Lower lobe of right lung (tissue), 2 donors: Measurements from ENCODE around the gene EPGN. TPM values are rescaled to one million over a fixed set of nuclear protein-coding genes. Genes with fewer than 3 reads are reported as not detected.

Experiments used
- ATAC-seq, 2 donors: fragments of 200-7000 bp; cut with Tn5 transposase; one replicate each; pipeline ENCODE4 v1.9.1; 2020 to 2022; ENCODE audit warnings: mild to moderate bottlenecking in 2 of 2, moderate library complexity in 2 of 2
- DNase-seq: peaks from one replicate; pipeline ENCODE4 v3.0.0-alpha.2; 2020
- H3K27ac ChIP-seq: fragments of 200-600 bp; one replicate; pipeline ENCODE4 v1.8.0; 2022
- H3K27me3 ChIP-seq: fragments of 200-600 bp; one replicate; pipeline ENCODE4 v1.8.0; 2022; ENCODE audit warnings: low read depth
- H3K36me3 ChIP-seq: fragments of 200-600 bp; one replicate; pipeline ENCODE4 v1.8.0; 2022; ENCODE audit warnings: mild to moderate bottlenecking
- H3K4me1 ChIP-seq: fragments of 200-600 bp; one replicate; pipeline ENCODE4 v1.8.0; 2022
- H3K4me3 ChIP-seq: fragments of 200-600 bp; one replicate; pipeline ENCODE4 v1.8.0; 2022; ENCODE audit warnings: mild to moderate bottlenecking
- H3K9me3 ChIP-seq: fragments of 200-600 bp; one replicate; pipeline ENCODE4 v1.8.0; 2022
- CTCF ChIP-seq: fragments of 200-600 bp; IDR thresholded peaks from one replicate; pipeline ENCODE4 v1.8.0; 2022; ENCODE audit warnings: antibody characterized with exemption, mild to moderate bottlenecking
- intact Hi-C: fragments of 100-400 bp; cut with DNase I; formaldehyde crosslinking; loops from one replicate; pipeline ENCODE4 v1.11.0; 2022
- total RNA-seq: library from RNA; stranded (reverse); fragmentation: NEBNext Ultra II Directional; extraction: Animal tissue kit (Norgen Biotek cat#: 25700); gene quantifications from one replicate; pipeline ENCODE4 v1.2.1, GENCODE V29; 2021
- donor health status: DM: no; HTN: yes; CAD: no; lungs with severe emphysema.

EPGN gene
- total RNA-seq, 1 donor from 2014 or later = 2.5 TPM

DNA sequence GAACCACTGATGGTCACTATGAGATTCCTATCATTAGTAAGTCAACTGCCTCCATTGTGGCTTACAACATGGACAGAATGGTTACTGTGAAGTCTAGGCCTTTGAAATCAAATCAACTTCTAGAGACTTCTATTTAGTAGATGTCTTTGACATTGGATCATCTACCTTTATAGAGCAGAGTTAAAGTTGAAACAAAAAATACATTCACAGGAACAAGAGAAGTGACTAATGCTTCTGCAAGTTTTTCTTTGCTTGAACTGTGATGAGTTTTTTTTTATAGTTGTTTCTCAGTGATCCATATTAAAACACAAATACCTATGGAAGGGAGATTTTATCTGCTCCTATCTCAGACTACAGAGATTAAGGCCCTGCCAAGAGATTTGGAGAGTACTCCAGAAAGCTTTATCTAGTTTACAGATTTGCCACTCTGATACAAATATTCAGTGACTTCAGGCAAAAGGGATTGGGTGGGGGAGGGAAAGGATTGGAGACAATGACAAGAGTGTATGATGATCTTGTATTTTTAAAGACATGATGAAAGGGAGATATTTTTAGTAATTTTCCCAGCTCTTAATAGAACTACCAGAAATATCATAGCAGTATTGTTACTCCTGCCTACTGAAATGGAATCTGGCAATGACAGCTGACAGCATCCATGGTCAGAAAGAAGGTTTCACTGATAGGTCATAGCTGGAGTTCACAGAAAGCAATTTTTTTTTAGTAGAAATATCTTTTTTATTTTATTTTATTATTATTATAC is 16.0 kb upstream of the EPGN start:
- intact Hi-C loops = no loop called here
- no peak for TF ChIP-seq CTCF
- no peak overlapping the region for H3K4me3 ChIP-seq
- ATAC-seq (no peak), DNase-seq (no peak)
- H3K27ac ChIP-seq = no peak overlapping the region
- no peaks in the 10 kb centered on the region for H3K4me1 ChIP-seq
- H3K9me3 ChIP-seq = no peaks in the 10 kb centered on the region
- no peaks in the 10 kb centered on the region for H3K27me3 ChIP-seq
- H3K36me3 ChIP-seq = no peaks in the 10 kb centered on the region

DNA sequence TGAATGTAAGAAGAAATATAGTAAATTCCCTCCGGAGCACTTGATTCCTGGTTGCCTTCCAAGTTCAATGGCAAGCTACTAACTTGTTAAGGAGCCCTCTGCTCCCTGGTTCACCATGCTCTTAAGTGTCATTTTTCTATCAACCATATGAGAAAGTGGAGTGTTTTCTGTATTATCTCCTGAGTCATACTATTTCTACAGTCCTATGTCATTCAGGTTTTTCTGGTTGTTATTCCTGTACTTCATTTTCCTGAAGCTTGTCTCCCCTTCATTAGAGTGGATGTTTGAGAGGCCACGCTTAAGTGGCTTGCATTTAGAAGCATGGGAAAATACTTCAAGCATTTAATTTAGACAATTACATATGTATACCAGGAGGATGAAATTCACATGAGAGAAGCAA is 14.7 kb upstream of the EPGN start:
- no peaks in the 10 kb centered on the region for H3K4me1 ChIP-seq
- H3K9me3 ChIP-seq = no peaks in the 10 kb centered on the region
- H3K27ac ChIP-seq = no peak overlapping the region
- H3K36me3 ChIP-seq = no peaks in the 10 kb centered on the region
- ATAC-seq = peak; percentile 37 to 77
- H3K27me3 ChIP-seq = no peaks in the 10 kb centered on the region
- DNase-seq = no peak
- no peak overlapping the region for H3K4me3 ChIP-seq
- intact Hi-C loops = no loop called here
- TF ChIP-seq CTCF = no peak

DNA sequence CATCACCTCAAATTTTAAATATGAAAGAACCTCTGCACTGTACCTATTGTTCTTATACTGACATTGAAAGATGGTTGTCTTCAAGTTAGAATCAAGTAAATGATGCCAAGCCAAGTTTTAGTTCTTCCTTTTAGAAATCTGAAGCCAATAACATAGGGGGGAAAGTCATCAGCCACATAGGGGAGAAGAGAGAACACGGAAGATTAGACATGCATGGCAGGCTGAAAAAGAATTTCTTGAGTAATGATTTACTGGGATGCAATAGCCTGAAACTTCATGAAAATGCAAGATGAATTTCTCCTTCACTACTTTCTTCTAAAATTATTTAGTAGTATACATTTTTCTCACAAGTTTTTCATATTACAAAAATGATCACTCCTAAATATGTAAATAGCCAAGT is 13.6 kb upstream of the EPGN start:
- Histone ChIP-seq H3K27ac (no peak overlapping the region), H3K4me3 (no peak overlapping the region), H3K4me1 (no peaks in the 10 kb centered on the region), H3K36me3 (no peaks in the 10 kb centered on the region), H3K9me3 (no peaks in the 10 kb centered on the region), H3K27me3 (no peaks in the 10 kb centered on the region)
- ATAC-seq (no peak), DNase-seq (no peak)
- intact Hi-C loops = no loop called here
- no peak for TF ChIP-seq CTCF

DNA sequence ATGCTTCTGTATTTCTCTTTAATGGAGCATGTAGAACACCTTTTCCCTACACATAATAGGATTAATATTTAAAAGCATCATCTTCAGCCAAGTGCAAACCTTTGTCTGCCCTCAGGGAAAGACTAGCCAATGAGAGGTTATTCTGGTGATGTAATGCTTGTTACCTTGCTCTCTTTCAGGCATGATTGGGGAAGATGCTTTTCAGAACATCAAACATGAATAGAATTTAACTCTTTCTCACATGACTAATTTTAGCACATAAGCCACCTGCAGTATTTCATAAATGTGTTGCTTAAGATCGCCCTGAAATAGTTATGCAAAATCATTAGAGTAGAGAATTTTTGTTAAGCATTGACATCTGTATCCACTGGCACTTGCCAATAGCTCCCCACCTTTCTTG is 10.7 kb upstream of the EPGN start:
- TF ChIP-seq CTCF = no peak
- ATAC-seq (no peak), DNase-seq (no peak)
- no peak overlapping the region for H3K4me3 ChIP-seq
- intact Hi-C loops = no loop called here
- no peaks in the 10 kb centered on the region for H3K27me3 ChIP-seq
- H3K9me3 ChIP-seq = no peaks in the 10 kb centered on the region
- no peaks in the 10 kb centered on the region for H3K36me3 ChIP-seq
- no peaks in the 10 kb centered on the region for H3K4me1 ChIP-seq
- no peak overlapping the region for H3K27ac ChIP-seq

DNA sequence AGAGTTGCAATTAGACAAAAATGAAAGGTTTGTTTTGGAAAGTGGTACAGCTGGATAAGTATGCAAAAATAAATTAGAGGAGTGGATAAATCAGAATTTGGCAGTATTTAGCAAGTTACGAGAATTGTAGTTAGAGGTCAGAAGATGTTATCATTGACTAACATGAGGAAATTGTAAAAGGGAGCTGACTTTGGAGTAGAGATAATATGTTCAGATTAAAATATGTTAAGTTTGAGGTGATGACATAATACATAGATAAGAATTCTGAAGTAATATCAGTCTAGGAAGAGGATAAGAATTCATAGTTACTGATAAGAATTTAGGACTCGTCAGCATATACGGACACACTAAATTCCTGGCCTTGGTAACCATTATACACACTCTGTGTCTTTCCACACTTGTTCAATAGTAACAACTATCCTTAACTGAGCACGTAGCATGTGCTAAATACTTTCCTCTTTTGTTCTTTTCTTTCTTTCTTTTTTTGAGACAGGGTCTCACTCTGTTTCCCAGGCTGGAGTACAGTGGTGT is 4.1 kb upstream of the EPGN start:
- Histone ChIP-seq H3K4me1 (no peaks in the 10 kb centered on the region), H3K27me3 (no peaks in the 10 kb centered on the region), H3K9me3 (no peaks in the 10 kb centered on the region), H3K27ac (no peak overlapping the region), H3K36me3 (no peaks in the 10 kb centered on the region), H3K4me3 (no peak overlapping the region)
- DNase-seq = no peak
- TF ChIP-seq CTCF = no peak
- intact Hi-C loops = no loop called here
- ATAC-seq = no peak
